GM12892 (cell line): ENCODE results near the gene RTL5.

ENCODE experiments used
- DNase-seq: peaks from one replicate; pipeline ENCODE4 v3.0.0; 2011; ENCODE audit not compliant: insufficient read length
- FAIRE-seq: peaks from 2 replicates; lab custom pipeline; 2011; peaks lifted over from hg19 to GRCh38; lab: Jason Lieb, UNC
- POLR2A ChIP-seq: IDR thresholded peaks from 2 replicates; pipeline ENCODE4 v1.6.1; 2011; ENCODE audit warnings: low read depth, low read length, control low read depth
- POLR2AphosphoS5 ChIP-seq: IDR thresholded peaks from 2 replicates; pipeline ENCODE4 v1.6.1; 2011; ENCODE audit warnings: low read depth, low read length, control low read depth
- TAF1 ChIP-seq: IDR thresholded peaks from 2 replicates; pipeline ENCODE4 v1.6.1; 2011; ENCODE audit warnings: low read depth, mild to moderate bottlenecking, control low read depth, low read length, borderline replicate concordance

The RTL5 gene

DNA sequence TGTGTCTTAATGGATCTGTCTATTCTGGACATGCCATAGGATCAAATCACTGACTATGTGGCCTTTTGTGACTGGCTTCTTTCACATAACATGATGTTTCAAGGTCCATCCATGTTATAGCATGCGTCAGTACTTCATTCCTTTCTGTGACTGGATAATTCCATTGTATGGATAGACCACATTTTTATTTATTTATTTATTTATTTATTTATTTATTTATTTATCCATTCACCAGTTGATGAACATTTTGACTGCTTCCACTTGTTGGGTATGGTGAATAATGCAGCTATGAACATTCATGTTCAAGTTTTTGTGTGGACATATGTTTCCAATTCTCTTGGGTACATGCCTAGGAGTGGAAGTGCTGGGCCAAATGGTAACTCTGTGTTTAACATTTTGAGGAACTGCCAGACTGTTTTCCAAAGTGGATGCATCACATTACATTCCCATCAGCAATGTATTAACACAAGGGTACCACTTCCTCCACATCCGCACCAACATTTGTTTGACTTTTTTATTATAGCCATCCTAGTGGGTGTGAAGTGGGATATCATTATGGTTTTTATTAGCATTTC is 14.0 kb downstream of the RTL5 start:
- FAIRE-seq: no peak

DNA sequence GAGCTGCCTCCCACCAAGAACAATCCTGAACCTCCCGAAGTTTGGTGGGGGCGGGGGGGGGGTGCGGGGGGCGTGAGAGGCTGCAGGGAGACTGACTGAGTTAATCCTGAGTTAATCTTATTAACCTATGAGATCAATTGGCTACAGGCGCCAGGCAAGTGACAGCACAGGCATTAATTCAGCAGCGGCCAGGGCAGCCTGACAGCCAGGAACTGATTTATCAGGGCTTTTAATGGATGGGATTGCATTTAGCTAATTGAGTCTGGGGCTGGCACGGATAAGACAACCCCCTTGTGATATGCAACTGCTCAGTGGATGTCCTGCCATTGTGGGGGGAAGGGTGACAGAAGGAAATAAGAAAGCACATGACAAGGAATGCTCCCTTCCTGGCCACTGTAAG is 16.3 kb downstream of the RTL5 start:
- no peak for DNase-seq
- TF ChIP-seq POLR2AphosphoS5 (no peak), POLR2A (no peak), TAF1 (no peak)
- FAIRE-seq: no peak

More for the DNA sequence above, 14.0 kb downstream of the RTL5 start:
- no peak for DNase-seq
- no peak for TF ChIP-seq POLR2A
- no peak for TF ChIP-seq TAF1
- no peak for TF ChIP-seq POLR2AphosphoS5

DNA sequence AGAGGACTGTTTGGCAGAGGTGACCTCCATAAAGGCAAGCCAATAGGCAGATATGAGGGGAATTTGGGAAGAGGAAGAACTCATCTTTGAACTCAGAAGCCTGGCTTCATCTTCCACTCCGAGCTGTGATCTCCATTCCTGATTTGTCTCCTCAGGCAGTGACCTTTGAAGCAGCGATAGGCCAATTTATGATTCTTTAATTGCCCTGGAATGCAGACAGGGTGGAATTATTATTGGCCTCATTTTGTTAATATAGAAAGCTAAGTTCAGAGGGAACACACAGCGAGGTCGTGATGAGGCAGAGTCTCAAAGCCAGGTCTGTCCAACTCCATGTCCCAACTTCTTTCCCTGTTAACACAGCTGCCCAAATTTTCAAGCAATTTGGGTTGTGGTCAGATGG is 16.9 kb downstream of the RTL5 start:
- TF ChIP-seq POLR2AphosphoS5 (no peak), TAF1 (no peak), POLR2A (no peak)
- FAIRE-seq: no peak
- DNase-seq: no peak

DNA sequence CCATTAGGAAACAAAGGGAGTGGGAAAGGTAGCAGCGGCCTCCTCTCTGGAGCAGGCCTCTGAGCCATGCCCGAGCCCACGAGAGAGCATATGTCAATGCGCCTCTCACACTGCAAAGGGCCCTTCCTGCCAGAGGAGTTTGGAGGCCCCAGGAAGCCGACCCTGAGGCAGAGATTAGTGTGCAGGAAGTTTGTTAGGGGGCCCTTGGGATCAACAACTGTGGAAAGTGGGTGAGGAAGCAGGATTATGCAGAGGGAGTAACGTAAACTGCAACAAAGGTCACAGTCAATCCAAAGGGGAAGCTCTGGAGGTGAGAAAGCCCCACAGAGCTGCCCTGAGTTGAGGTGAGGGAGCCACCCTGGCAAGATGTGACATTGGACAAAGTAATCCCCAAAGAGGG is 17.4 kb downstream of the RTL5 start:
- no peak for FAIRE-seq
- DNase-seq: no peak
- TF ChIP-seq POLR2AphosphoS5 (no peak), TAF1 (no peak), POLR2A (no peak)

DNA sequence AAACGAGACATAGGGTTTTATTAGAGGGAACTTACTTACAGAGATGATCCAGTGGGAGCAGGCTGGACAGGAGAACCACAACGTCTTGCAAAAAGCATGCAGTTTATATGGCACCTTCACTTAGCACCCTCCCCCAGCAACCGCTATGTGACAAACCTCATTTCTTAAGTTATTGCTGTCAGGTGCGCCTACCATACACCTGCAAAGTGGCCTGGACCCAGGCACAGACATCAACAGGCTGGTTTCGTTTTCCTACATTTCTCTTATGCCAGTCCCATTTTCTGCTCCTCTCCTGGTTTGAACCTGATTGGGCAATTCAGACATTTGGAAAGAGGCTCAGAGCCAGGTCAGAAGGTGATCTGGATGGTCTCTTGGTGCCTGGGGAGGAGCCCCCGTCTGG is 18.3 kb downstream of the RTL5 start:
- TF ChIP-seq POLR2A (no peak), TAF1 (no peak), POLR2AphosphoS5 (no peak)
- DNase-seq (no peak), FAIRE-seq (no peak)

- TF ChIP-seq POLR2AphosphoS5 (no peak), POLR2A (no peak), TAF1 (no peak)
- DNase-seq (no peak), FAIRE-seq (no peak)
Measured at GRCh38 chrX:72110876-72111708, 20.6 kb downstream of the RTL5 start.

GRCh38 chrX:72110051-72110875 is 21.5 kb downstream of the RTL5 start:
- FAIRE-seq: peak; percentile 21

DNA sequence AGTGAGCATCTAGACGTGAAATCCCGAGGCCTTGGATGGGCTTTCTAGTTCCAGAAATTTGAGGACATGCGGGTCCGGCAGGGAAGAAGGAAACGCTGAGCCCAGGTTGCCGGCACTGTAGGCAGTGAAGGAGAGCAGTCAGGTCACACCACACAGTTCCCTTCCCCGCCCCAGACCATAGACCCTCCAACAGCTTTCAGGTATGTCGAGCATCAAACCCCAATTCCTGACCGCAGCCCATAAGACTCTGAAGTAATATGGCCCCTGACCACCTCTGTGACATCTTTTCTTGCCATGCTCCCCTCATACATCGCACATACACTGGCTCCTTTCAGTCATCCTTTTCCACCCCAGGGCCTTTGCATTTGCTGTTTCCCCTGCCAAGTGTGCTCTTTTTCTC is 23.0 kb downstream of the RTL5 start:
- TF ChIP-seq POLR2AphosphoS5 (no peak), POLR2A (no peak), TAF1 (no peak)
- DNase-seq: no peak
- no peak for FAIRE-seq

More at GRCh38 chrX:72110051-72110875, 21.5 kb downstream of the RTL5 start:
- DNase-seq: no peak
- TF ChIP-seq POLR2A (no peak), TAF1 (no peak)

GRCh38 chrX:72107841-72108595 is 23.7 kb downstream of the RTL5 start:
- no peak for DNase-seq
- FAIRE-seq: no peak
- no peak for TF ChIP-seq TAF1
- TF ChIP-seq POLR2AphosphoS5: no peak
- no peak for TF ChIP-seq POLR2A

- no peak for FAIRE-seq
- no peak for TF ChIP-seq POLR2A
- no peak for DNase-seq
Measured at GRCh38 chrX:72107320-72107719, 24.4 kb downstream of the RTL5 start.

DNA sequence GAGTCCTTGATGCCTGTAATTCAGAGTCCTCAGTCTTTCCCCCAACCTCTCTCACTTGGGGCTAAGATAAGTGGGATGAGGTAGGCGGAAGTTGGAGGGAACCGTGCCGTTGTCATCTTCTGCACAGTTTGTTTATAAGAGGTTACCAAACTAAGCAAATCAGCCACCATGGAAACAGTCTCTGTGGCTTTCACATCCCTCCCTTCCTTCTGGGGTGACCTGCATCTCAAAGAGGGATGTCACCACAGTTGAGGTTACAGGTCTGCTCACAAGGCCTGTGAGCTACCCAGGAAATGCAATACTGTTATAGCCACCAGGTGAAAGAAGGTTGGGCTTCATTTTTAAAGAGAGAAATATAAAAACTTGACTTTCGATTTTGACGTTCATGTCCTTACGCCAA is 26.3 kb downstream of the RTL5 start:
- DNase-seq: peak; percentile 31
- no peak for FAIRE-seq

More for the DNA sequence above, 26.3 kb downstream of the RTL5 start:
- TF ChIP-seq TAF1 (no peak), POLR2AphosphoS5 (no peak), POLR2A (no peak)
